AG04449 (cell line): ENCODE results near the gene TRAF3.

Experiments
- CTCF ChIA-PET: fragments of 350-600 bp; formaldehyde crosslinking; extraction: SDS; loops from one replicate; lab custom pipeline; 2021; ENCODE audit warnings: antibody characterized with exemption; lab: Yijun Ruan, JAX
- POLR2A ChIA-PET: fragments of 400-600, 350-600 bp; formaldehyde crosslinking; extraction: SDS; loops from one replicate; lab custom pipeline; 2020; ENCODE audit warnings: antibody characterized with exemption, inconsistent platforms; lab: Yijun Ruan, JAX
- DNase-seq: peaks from one replicate; pipeline ENCODE4 v3.0.0-alpha.2; 2010; ENCODE audit warnings: low read depth, low spot score
- H3K4me3 ChIP-seq: 2 replicates; pipeline ENCODE4 v1.5.1; 2011; ENCODE audit warnings: low read depth, mild to moderate bottlenecking, control low read depth, low read length
- CTCF ChIP-seq: IDR thresholded peaks from one replicate; pipeline ENCODE4 v1.5.1; 2011; ENCODE audit warnings: mild to moderate bottlenecking, moderate library complexity, low read length, control low read depth, inconsistent platforms; ENCODE audit not compliant: insufficient read depth; ENCODE audit errors: missing control alignments

TRAF3 gene

GRCh38 chr14:102737402-102738372 is 39.6 kb upstream of the TRAF3 start:
- no peak for DNase-seq
- H3K4me3 ChIP-seq, result no peak overlapping the region
- ChIA-PET CTCF (no interaction called here), POLR2A (no interaction called here)
- TF ChIP-seq CTCF, result no peak

- no peak for DNase-seq
- H3K4me3 ChIP-seq, result no peak overlapping the region
- ChIA-PET POLR2A (no interaction called here), CTCF (interaction anchor here (1.0 kb wide), 1 partner anchor 10 kb away, joined by 3 read pairs; no protein-coding TSS in a partner anchor)
- no peak for TF ChIP-seq CTCF
These were observed 38.7 kb upstream of the TRAF3 start for GRCh38 chr14:102738373-102739189.

- POLR2A ChIA-PET, result no interaction called here
- CTCF ChIA-PET, result interaction anchor here (1.0 kb wide), 1 partner anchor 10 kb away, joined by 3 read pairs; no protein-coding TSS in a partner anchor
- no peak for DNase-seq
- no peak overlapping the region for H3K4me3 ChIP-seq
- TF ChIP-seq CTCF, result no peak
These were observed 38.1 kb upstream of the TRAF3 start for GRCh38 chr14:102739190-102739469.

- no peak for DNase-seq
- ChIA-PET POLR2A (no interaction called here), CTCF (interaction anchor here (0.9 kb wide), 1 partner anchor 25 kb away, joined by 3 read pairs; no protein-coding TSS in a partner anchor)
- TF ChIP-seq CTCF, result no peak
- H3K4me3 ChIP-seq, result no peak overlapping the region
These were observed 30.4 kb upstream of the TRAF3 start for GRCh38 chr14:102746634-102747438.

- TF ChIP-seq CTCF, result no peak
- POLR2A ChIA-PET, result no interaction called here
- CTCF ChIA-PET, result no interaction called here
- DNase-seq, result no peak
- H3K4me3 ChIP-seq, result no peak overlapping the region
These were observed 28.4 kb upstream of the TRAF3 start for GRCh38 chr14:102748806-102749205.
